ENCODE measurements around the gene TDP1. TPM values are rescaled to one million over a fixed set of nuclear protein-coding genes. Genes with fewer than 3 reads are reported as not detected.

Gene TDP1
- total RNA-seq, 4 donors from 2014 or later: 2.9 to 8.0 (median 7.3) TPM

DNA sequence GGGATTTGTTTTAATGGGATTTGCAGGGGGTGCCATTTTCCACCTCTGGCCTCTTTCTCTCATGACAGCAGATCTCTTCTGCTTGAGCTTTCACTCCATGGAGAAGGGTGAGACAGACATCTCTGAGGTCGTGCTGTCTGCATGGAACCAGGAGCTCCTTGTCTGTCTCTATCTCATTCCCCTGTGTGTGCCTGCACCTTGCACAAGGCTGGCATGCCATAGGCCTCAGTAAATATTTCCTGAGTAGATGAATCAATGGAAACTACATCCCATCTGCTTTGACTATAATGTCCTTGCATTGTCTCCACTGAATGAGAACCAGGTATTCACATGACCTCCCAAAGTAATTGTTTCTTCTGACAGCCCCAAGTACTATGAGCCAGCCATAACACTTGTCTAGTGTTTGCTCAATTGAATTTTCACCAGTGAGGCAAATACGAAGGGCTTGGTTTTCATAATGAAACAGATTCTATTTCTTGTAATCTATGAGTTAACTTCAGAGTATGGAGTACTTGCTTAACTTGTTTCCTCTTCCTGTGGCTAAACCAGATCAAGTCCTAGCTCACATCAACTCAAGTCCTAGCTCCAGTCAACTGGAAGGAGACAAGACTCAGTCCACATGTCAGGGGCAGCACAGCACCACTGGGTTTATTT lies 138.3 kb downstream of the TDP1 start:
- Histone ChIP-seq H3K36me3 (no peaks in the 10 kb centered on the region), H3K4me3 (replicated peaks in 1 of 3) (no peak overlapping the region), H3K27ac (peak overlapping the region in 2 of 3 donors; percentile 39 to 65), H3K9me3 (no peaks in the 10 kb centered on the region), H3K27me3 (no peaks in the 10 kb centered on the region), H3K4me1 (peaks cover 26 to 44% of the 10 kb centered on the region in 2 donors)
- intact Hi-C loops (cut with DNase I): no loop called here
- 59 to 68% methylated on average over 2 of the region's 2 CpGs for WGBS, 2 donors
- TF ChIP-seq, protein P1, sequence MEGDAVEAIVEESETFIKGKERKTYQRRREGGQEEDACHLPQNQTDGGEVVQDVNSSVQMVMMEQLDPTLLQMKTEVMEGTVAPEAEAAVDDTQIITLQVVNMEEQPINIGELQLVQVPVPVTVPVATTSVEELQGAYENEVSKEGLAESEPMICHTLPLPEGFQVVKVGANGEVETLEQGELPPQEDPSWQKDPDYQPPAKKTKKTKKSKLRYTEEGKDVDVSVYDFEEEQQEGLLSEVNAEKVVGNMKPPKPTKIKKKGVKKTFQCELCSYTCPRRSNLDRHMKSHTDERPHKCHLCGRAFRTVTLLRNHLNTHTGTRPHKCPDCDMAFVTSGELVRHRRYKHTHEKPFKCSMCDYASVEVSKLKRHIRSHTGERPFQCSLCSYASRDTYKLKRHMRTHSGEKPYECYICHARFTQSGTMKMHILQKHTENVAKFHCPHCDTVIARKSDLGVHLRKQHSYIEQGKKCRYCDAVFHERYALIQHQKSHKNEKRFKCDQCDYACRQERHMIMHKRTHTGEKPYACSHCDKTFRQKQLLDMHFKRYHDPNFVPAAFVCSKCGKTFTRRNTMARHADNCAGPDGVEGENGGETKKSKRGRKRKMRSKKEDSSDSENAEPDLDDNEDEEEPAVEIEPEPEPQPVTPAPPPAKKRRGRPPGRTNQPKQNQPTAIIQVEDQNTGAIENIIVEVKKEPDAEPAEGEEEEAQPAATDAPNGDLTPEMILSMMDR (IDR thresholded peaks at IDR 0.05): no peak
- TF ChIP-seq POLR2A (IDR thresholded peaks at IDR 0.05): no peak
- no peak for DNase-seq

Other genes with a start within 250 kb of the TDP1 start
- gene EFCAB11, start 1.2 kb upstream of the TDP1 start, total RNA-seq: 10 to 100 TPM in 1 of 4 donors, 1 to 10 TPM in 3; 5.4 to 13.2 (median 6.3) TPM
- gene KCNK13, start 106.1 kb downstream of the TDP1 start, total RNA-seq: 1 to 10 TPM; 4.0 to 7.2 (median 4.9) TPM